HepG2 (cell line): ENCODE measurements around the gene TNFSF13B. TPM values are rescaled to one million over a fixed set of nuclear protein-coding genes. Genes with fewer than 3 reads are reported as not detected.

Experiments used
- ATAC-seq: fragments of 200-7000 bp; cut with Tn5 transposase; 3 replicates; pipeline ENCODE4 v1.9.1; 2020; ENCODE audit warnings: mild to moderate bottlenecking, moderate library complexity
- BruUV-seq: library from RNA; stranded (reverse); fragments of 400-500 nt; replicated peaks from 2 replicates; lab custom pipeline; 2021; lab: Mats Ljungman, UMichigan
- CTCF ChIA-PET: fragments of 300-600 bp; formaldehyde crosslinking; extraction: SDS; loops from one replicate; lab custom pipeline; 2021; ENCODE audit warnings: low total read pairs, inconsistent platforms, low intra/inter-chr PET ratio; lab: Yijun Ruan, JAX
- POLR2A ChIA-PET: fragments of 350-600 bp; sonication (Branson Sonifier 250); formaldehyde crosslinking; loops from one replicate; lab custom pipeline; 2020; ENCODE audit warnings: antibody characterized with exemption, inconsistent platforms; lab: Yijun Ruan, JAX
- DNase-seq: peaks from one replicate; pipeline ENCODE4 v3.0.0-alpha.2; 2015; ENCODE audit warnings: low spot score
- FAIRE-seq: peaks from 3 replicates; lab custom pipeline; 2011; peaks lifted over from hg19 to GRCh38; lab: Jason Lieb, UNC
- H2AFZ ChIP-seq: one replicate; pipeline ENCODE4 v1.6.1; 2011; ENCODE audit warnings: low read length, inconsistent platforms
- H3K27ac ChIP-seq: fragments of 300-600 bp; 3 replicates; pipeline ENCODE4 v1.8.0; 2011; ENCODE audit warnings: mixed run types, mild to moderate bottlenecking, mixed read lengths, low read length, inconsistent platforms; ENCODE audit not compliant: insufficient read depth; ENCODE audit errors: extremely low read length
- H3K27me3 ChIP-seq, 2 experiments: fragments of 200-600 bp in 1 of 2; 2 replicates in 1 of 2; 3 replicates in 1 of 2; pipeline versions ENCODE4 v1.6.0 to v1.8.0; 2011; ENCODE audit warnings: low read length in 2 of 2, mild to moderate bottlenecking in 2 of 2, moderate library complexity in 2 of 2, inconsistent platforms in 1 of 2; ENCODE audit not compliant: insufficient read depth in 2 of 2, control insufficient read depth in 1 of 2
- H3K36me3 ChIP-seq, 2 experiments: fragments of 200-600 bp in 1 of 2; replicated peaks in 1 of 2; 2 replicates in 1 of 2; 3 replicates in 1 of 2; pipeline versions ENCODE4 v1.5.1 to v1.8.0; 2011; ENCODE audit warnings: low read length in 2 of 2, inconsistent platforms in 1 of 2; ENCODE audit not compliant: insufficient read depth in 2 of 2, control insufficient read depth in 1 of 2
- H3K4me1 ChIP-seq: 2 replicates; pipeline ENCODE4 v1.5.1; 2012; ENCODE audit warnings: low read length, inconsistent platforms; ENCODE audit not compliant: insufficient read depth
- H3K4me2 ChIP-seq: 2 replicates; pipeline ENCODE4 v1.6.0; 2011; ENCODE audit warnings: low read depth, low read length, inconsistent platforms
- H3K4me3 ChIP-seq, 3 experiments: fragments of 200-600 bp in 1 of 3; sonication (generic), shearing (Covaris generic) in 1 of 3; replicated peaks in 1 of 3; 2 replicates each; pipeline ENCODE4 v1.5.1; 2011 to 2016; ENCODE audit warnings: low read length in 3 of 3, inconsistent platforms in 2 of 3, low read depth in 2 of 3, mild to moderate bottlenecking in 2 of 3, control low read depth in 1 of 3, mixed read lengths in 1 of 3; ENCODE audit not compliant: insufficient read depth in 1 of 3
- H3K79me2 ChIP-seq: one replicate; pipeline ENCODE4 v1.6.1; 2011; ENCODE audit warnings: low read length, inconsistent platforms; ENCODE audit not compliant: insufficient read depth
- H3K9ac ChIP-seq: 2 replicates; pipeline ENCODE4 v1.6.0; 2011; ENCODE audit warnings: mild to moderate bottlenecking, low read depth, low read length, inconsistent platforms; ENCODE audit not compliant: insufficient read depth
- H3K9me3 ChIP-seq: 2 replicates; pipeline ENCODE4 v1.5.1; 2012; ENCODE audit warnings: mild to moderate bottlenecking, low read length
- H4K20me1 ChIP-seq: 2 replicates; pipeline ENCODE4 v1.6.0; 2011; ENCODE audit warnings: inconsistent platforms, mild to moderate bottlenecking, low read length, moderate library complexity; ENCODE audit not compliant: insufficient read depth
- RBAK ChIP-seq: sonication (generic); formaldehyde crosslinking; IDR thresholded peaks from 2 replicates; pipeline ENCODE4 v1.5.1; 2020; ENCODE audit warnings: mild to moderate bottlenecking, missing genetic modification reagents
- ZBTB1 ChIP-seq: sonication (generic); formaldehyde crosslinking; IDR thresholded peaks from 2 replicates; pipeline ENCODE4 v1.4.0; 2020; ENCODE audit warnings: missing genetic modification reagents, borderline replicate concordance
- ZZZ3 ChIP-seq: sonication (generic); formaldehyde crosslinking; IDR thresholded peaks from 2 replicates; pipeline ENCODE4 v1.4.0; 2020; ENCODE audit warnings: missing genetic modification reagents, mild to moderate bottlenecking, borderline replicate concordance
- WGBS: methylation state at CpG from one replicate; pipeline ENCODE4 v1.1.6; 2017; ENCODE audit warnings: low lambda C conversion rate; 5-methylcytosine and 5-hydroxymethylcytosine counted together
- in situ Hi-C: cut with HindIII; loops from 2 replicates; pipeline ENCODE4 v1.10.0; 2017; ENCODE audit warnings: low pct_unique_long_range_greater_than_20kb; ENCODE audit not compliant: extremely low pct_ligation_motif_present
- intact Hi-C: fragments of 100-400 bp; cut with micrococcal nuclease; formaldehyde crosslinking; loops from one replicate; pipeline ENCODE4 v1.10.0; 2022; ENCODE audit not compliant: unreplicated experiment
- polyA plus RNA-seq, 8 experiments: library from polyadenylated mRNA; depleted of rRNA in 3 of 8; stranded (reverse) in 7 of 8; unstranded in 1 of 8; fragments of >200 nt; fragmentation: Illumina TruSeq in 4 of 8; extraction: Trizol in 4 of 8; gene quantifications; 2 replicates each; pipeline versions ENCODE4 v1.2.1 to v1.2.3, GENCODE V29; 2011 to 2016; ENCODE audit warnings: low read depth in 4 of 8, missing spikeins in 1 of 8, mixed read lengths in 1 of 8; ENCODE audit not compliant: insufficient read depth in 1 of 8
- total RNA-seq, 5 experiments: library from RNA; depleted of rRNA; stranded (reverse); fragments of >200 nt; fragmentation: Illumina TruSeq; extraction: Trizol; gene quantifications; 2 replicates each; pipeline ENCODE4 v1.2.3, GENCODE V29; 2016; ENCODE audit warnings: low read depth in 1 of 5
- TF ChIP-seq, protein P1 (sequence below), 2 experiments: fragments of 450-650 bp in 1 of 2; sonication (generic) in 1 of 2; formaldehyde crosslinking in 1 of 2; IDR thresholded peaks; 2 replicates each; pipeline versions ENCODE4 v1.6.1 to v1.8.0; 2016 to 2022; ENCODE audit warnings: antibody characterized with exemption in 1 of 2, mild to moderate bottlenecking in 1 of 2, missing genetic modification reagents in 1 of 2

The TNFSF13B gene
- total and polyA plus RNA-seq, 2 of the 13 experiments (the other 11 are each of a cell fraction or from before 2014, with no cell fraction given): 0.13 to 0.20 TPM

DNA sequence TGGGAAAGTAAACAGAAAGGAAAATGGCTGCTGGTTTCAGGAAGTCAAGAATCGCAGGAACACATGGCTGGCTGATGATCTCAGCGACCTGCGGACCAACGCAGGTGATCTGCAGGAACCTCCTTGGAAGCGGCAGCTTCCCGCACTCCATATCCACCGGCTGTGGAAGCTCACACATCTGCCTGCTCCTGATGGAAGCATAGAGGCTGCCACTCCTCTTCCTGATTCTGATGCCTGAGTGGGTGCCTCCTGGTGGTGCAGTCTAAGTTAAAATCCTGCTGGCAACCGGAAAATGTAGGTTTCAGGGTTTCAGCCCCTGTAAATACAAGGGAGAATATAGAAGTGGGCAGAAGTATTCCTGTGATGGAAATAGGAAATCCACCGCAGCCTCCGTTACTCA lies 75.5 kb downstream of the TNFSF13B start:
- in situ Hi-C loops (no loop called here), intact Hi-C loops (no loop called here)
- H3K36me3 ChIP-seq: no peaks in the 10 kb centered on the region
- 52% methylated on average over 10 of the region's 10 CpGs for WGBS
- no peaks in the 10 kb centered on the region; a peak in 1 of 5 replicates for H3K27me3 ChIP-seq
- ChIA-PET CTCF (no interaction called here), POLR2A (no interaction called here)
- no peak for DNase-seq
- TF ChIP-seq ZZZ3 (CRISPR knock-in tag) (no peak), ZBTB1 (CRISPR knock-in tag) (no peak), RBAK (CRISPR knock-in tag) (no peak)
- TF ChIP-seq, protein P1, sequence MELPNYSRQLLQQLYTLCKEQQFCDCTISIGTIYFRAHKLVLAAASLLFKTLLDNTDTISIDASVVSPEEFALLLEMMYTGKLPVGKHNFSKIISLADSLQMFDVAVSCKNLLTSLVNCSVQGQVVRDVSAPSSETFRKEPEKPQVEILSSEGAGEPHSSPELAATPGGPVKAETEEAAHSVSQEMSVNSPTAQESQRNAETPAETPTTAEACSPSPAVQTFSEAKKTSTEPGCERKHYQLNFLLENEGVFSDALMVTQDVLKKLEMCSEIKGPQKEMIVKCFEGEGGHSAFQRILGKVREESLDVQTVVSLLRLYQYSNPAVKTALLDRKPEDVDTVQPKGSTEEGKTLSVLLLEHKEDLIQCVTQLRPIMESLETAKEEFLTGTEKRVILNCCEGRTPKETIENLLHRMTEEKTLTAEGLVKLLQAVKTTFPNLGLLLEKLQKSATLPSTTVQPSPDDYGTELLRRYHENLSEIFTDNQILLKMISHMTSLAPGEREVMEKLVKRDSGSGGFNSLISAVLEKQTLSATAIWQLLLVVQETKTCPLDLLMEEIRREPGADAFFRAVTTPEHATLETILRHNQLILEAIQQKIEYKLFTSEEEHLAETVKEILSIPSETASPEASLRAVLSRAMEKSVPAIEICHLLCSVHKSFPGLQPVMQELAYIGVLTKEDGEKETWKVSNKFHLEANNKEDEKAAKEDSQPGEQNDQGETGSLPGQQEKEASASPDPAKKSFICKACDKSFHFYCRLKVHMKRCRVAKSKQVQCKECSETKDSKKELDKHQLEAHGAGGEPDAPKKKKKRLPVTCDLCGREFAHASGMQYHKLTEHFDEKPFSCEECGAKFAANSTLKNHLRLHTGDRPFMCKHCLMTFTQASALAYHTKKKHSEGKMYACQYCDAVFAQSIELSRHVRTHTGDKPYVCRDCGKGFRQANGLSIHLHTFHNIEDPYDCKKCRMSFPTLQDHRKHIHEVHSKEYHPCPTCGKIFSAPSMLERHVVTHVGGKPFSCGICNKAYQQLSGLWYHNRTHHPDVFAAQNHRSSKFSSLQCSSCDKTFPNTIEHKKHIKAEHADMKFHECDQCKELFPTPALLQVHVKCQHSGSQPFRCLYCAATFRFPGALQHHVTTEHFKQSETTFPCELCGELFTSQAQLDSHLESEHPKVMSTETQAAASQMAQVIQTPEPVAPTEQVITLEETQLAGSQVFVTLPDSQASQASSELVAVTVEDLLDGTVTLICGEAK (IDR thresholded peaks at IDR 0.05): no peak
- TF ChIP-seq, protein P1 (CRISPR knock-in tag; IDR thresholded peaks at IDR 0.05): no peak
- no peak overlapping the region for H3K9ac ChIP-seq
- H3K79me2 ChIP-seq: no peaks in the 10 kb centered on the region
- FAIRE-seq: no peak
- H3K4me3 ChIP-seq: no peak overlapping the region
- no peak overlapping the region for H3K27ac ChIP-seq
- H2AFZ ChIP-seq: no peak overlapping the region
- BruUV-seq: no TSS peak
- ATAC-seq: peak; percentile 29; the same call in 1 of the 3 replicates
- H3K9me3 ChIP-seq: no peaks in the 10 kb centered on the region
- no peak overlapping the region for H3K4me2 ChIP-seq
- H4K20me1 ChIP-seq: no peaks in the 10 kb centered on the region
- H3K4me1 ChIP-seq: no peaks in the 10 kb centered on the region
